Stimulated activated CD8-positive, alpha-beta memory T cell treated with anti-CD3 and anti-CD28 coated beads, Interleukin-2, amount 100 ng/mL, for 1 hour (primary cell): ENCODE results near the gene TREX2.

Experiments used
- DNase-seq, 2 donors: peaks; one replicate each; pipeline ENCODE4 v3.0.0-alpha.2; 2020; ENCODE audit warnings: low read depth in 2 of 2

The TREX2 gene

GRCh38 chrX:153435845-153436244 lies 10.0 kb downstream of the TREX2 start:
- no peak for DNase-seq

- DNase-seq = no peak
These were observed 11.1 kb downstream of the TREX2 start for GRCh38 chrX:153434801-153435200.

- DNase-seq = no peak
These were observed 12.0 kb downstream of the TREX2 start for GRCh38 chrX:153433781-153434285.

- no peak for DNase-seq
These were observed 12.6 kb downstream of the TREX2 start for GRCh38 chrX:153433161-153433680.

GRCh38 chrX:153430796-153431195 lies 15.1 kb downstream of the TREX2 start:
- no peak for DNase-seq

GRCh38 chrX:153426204-153426603 lies 19.7 kb downstream of the TREX2 start:
- no peak for DNase-seq

- DNase-seq = no peak
These were observed 22.2 kb downstream of the TREX2 start for GRCh38 chrX:153423652-153424051.

GRCh38 chrX:153421856-153422255 lies 24.0 kb downstream of the TREX2 start:
- no peak for DNase-seq

- DNase-seq = no peak
These were observed 24.8 kb downstream of the TREX2 start for GRCh38 chrX:153420851-153421599.

- DNase-seq = no peak
These were observed 28.2 kb downstream of the TREX2 start for GRCh38 chrX:153417637-153418036.

- DNase-seq = no peak
These were observed 28.9 kb downstream of the TREX2 start for GRCh38 chrX:153416781-153417450.

GRCh38 chrX:153414856-153415510 lies 30.9 kb downstream of the TREX2 start:
- DNase-seq = no peak

GRCh38 chrX:153413731-153414130 lies 32.1 kb downstream of the TREX2 start:
- no peak for DNase-seq

GRCh38 chrX:153412746-153413720 lies 32.8 kb downstream of the TREX2 start:
- no peak for DNase-seq

- no peak for DNase-seq
These were observed 33.8 kb downstream of the TREX2 start for GRCh38 chrX:153411988-153412574.

- DNase-seq = no peak
These were observed 34.4 kb downstream of the TREX2 start, which contains the start of gene ZFP92 for GRCh38 chrX:153411255-153411987. Gene ZFP92 (plus strand): TSS chrX:153411472. CDS start chrX:153418323, 6,851 bp downstream.

GRCh38 chrX:153410888-153411254 lies 35.0 kb downstream of the TREX2 start:
- no peak for DNase-seq

GRCh38 chrX:153410373-153410772 lies 35.5 kb downstream of the TREX2 start:
- no peak for DNase-seq

- DNase-seq = no peak
These were observed 36.3 kb downstream of the TREX2 start for GRCh38 chrX:153409414-153410101.
